Retinal pigment epithelial cell (primary cell): Measurements from ENCODE around the gene SLC7A6.

Experiments used
- DNase-seq: peaks from one replicate; pipeline ENCODE4 v3.0.0-alpha.2; 2010; ENCODE audit warnings: low read depth
- H3K4me3 ChIP-seq: 2 replicates; pipeline ENCODE4 v1.5.1; 2011; ENCODE audit warnings: mild to moderate bottlenecking, low read length, control low read depth, moderate library complexity
- CTCF ChIP-seq: conservative IDR thresholded peaks from 2 replicates; pipeline ENCODE4 v1.5.1; 2011; ENCODE audit warnings: low read depth, low read length, control low read depth, inconsistent platforms

Gene SLC7A6

DNA sequence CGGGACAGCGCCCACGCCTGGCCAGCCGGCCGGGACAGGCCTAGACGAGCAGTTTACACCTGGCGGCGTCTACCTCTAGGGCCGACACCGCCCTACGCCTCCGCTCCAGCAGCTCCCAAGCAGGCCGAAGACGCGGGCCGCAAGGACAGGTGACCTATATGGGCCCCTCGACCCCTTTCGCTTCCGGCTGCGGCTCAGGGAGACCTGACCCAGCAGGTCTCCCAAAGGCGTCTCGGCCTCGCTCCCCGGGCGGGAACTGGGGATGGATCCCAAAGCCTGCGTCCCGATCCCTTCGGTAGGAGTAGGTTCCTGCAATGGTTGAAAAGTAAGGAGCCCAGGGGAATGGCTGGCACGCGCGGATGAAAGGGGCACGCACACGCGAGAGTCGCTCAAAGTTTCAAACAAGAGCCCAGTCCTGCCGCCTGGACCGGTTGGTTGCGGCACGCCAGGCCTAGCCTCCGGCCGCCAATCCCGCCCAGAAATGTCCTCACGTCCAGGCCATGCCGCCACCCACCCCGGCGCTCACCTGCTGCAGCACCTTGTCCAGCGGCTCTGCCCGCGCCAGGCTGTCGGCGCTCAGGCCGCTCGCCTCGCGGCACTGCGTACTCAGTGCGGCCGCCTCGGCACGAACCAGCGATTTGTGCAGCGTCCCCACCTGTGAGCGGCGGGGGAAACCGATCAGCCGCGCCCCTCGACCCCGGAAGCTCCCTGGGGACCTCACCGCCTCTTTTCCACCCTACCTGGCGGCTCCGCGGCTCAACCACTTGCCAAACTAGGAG is 29.0 kb upstream of the SLC7A6 start:
- no peak for DNase-seq
- peak overlapping the region; percentile 50 for H3K4me3 ChIP-seq
- TF ChIP-seq CTCF: peak; percentile 17

GRCh38 chr16:68235887-68236136 is 28.5 kb upstream of the SLC7A6 start, which contains the start of gene ESRP2:
Gene ESRP2, minus strand, starts transcription at chr16:68236127. Its CDS starts 82 bp downstream, at chr16:68236045.
- peak within 1 kb of the TSS; percentile 50 for H3K4me3 ChIP-seq
- no peak for DNase-seq
- TF ChIP-seq CTCF: no peak

- TF ChIP-seq CTCF: no peak
- H3K4me3 ChIP-seq: peak overlapping the region; percentile 50
- DNase-seq: no peak
Measured at GRCh38 chr16:68236137-68236825, 28.0 kb upstream of the SLC7A6 start.

DNA sequence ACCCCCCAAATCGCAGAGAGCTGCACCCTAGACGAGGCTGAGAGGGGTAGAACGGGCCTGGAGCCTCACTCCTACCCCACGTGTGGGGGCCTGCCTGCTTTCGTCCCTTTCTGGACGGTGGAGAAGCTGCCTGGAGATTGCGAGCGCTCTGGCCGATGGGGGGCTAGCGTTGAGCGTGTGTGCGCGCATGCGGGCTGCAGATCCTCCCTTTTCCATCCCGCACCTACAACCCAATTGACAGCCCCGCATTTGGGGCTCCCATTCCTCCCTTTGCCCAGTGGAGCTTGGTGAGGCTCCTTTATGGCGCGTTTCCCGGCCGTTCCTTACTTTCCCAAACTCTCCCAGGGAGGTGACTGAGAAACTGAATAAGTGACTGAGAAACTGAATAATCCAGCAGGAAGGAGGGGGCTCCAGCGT is 27.5 kb upstream of the SLC7A6 start:
- no peak for DNase-seq
- no peak for TF ChIP-seq CTCF
- peak overlapping the region; percentile 43 for H3K4me3 ChIP-seq

GRCh38 chr16:68237243-68238028 is 26.9 kb upstream of the SLC7A6 start:
- peak; percentile 96 for DNase-seq
- TF ChIP-seq CTCF: no peak
- peak overlapping the region; percentile 49 for H3K4me3 ChIP-seq

DNA sequence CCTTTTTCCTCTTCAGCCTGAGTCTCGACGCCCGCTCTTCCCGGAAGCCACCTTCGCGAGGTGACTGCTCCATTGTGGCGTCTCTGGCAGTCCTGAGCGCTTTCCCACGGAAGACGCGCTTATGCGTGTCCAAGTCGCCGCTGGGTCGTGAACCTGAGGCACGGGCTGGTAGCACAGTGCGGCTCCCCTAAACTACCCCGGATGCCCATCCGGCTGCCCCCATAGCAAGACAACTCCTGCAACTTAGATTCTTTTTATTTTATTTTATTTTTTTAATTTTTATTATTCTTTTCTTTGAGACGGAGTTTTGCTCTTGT is 26.3 kb upstream of the SLC7A6 start:
- no peak for DNase-seq
- peak overlapping the region; percentile 49 for H3K4me3 ChIP-seq
- TF ChIP-seq CTCF: no peak

DNA sequence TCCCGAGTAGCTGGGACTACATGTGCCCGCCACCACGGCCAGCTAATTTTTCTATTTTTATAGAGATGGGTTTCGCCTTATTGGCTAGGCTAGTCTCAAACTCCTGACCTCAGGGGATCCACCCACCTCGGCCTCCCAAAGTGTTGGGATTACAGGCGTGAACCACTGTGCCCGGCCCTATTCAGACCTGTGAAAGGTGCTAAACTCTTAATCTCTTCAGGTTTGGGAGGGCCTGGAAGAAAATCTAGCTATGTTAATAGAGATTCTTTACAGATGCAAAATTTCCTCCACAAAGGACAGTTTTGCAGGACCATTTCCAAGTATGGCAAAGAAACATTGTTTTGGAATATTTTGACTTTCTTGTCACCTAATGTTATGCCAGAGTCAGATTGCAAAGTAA is 22.2 kb upstream of the SLC7A6 start:
- no peak for TF ChIP-seq CTCF
- DNase-seq: no peak
- no peak overlapping the region for H3K4me3 ChIP-seq
